Left hindlimb (tissue), 1 donor: ENCODE results near the gene FOXA3.

Experiments used
- DNase-seq: peaks from one replicate; pipeline ENCODE4 v3.0.0-alpha.2; 2018

Gene FOXA3

GRCh38 chr19:45863840-45864628, at the start of gene FOXA3:
FOXA3 (plus strand) TSS chr19:45864326; CDS start chr19:45864457, 131 bp downstream.
- no peak for DNase-seq

- peak; percentile 36 for DNase-seq
These were observed 49.2 kb upstream of the FOXA3 start, which contains the start of gene RSPH6A for GRCh38 chr19:45814851-45815480. RSPH6A (minus strand) TSS chr19:45815308; CDS start chr19:45815176, 132 bp downstream.

DNA sequence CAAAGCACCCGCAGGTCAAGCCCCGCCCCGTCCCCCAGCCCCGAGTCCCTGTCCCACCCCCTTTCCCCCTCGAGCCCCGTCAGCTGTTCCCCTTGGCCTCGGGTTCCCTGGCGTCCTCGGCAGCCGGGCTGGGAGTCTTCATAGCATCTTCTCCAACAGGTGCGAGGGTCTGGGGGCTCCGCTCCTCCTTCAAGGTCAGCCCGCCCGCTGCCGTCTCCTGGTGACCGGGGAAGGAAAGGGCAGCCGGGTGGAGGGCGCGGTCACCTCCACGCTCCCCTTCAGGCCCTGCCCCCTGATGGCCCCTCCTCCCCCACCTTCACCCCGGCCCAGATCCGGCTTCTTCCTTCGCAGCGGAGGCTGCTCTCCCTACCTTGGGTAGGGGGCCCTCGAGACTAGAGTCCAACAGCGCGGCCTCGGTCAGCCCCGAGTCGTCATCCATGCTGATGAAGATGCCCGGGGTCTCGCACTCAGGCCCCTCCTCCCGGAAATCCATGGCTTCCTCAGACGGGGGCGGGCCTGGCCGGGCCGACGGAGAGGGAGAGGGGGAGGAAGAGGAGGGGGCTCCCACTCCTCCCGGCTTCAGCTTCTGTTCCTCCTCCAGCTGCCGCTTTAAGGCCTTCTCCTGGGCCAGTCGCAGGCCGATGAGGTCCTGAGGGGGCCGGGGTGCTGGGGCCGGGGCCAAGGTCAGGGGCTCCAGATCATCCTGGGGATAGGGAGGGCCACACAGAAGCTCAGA, 48.5 kb upstream of the FOXA3 start:
- peak; percentile 79 for DNase-seq

DNA sequence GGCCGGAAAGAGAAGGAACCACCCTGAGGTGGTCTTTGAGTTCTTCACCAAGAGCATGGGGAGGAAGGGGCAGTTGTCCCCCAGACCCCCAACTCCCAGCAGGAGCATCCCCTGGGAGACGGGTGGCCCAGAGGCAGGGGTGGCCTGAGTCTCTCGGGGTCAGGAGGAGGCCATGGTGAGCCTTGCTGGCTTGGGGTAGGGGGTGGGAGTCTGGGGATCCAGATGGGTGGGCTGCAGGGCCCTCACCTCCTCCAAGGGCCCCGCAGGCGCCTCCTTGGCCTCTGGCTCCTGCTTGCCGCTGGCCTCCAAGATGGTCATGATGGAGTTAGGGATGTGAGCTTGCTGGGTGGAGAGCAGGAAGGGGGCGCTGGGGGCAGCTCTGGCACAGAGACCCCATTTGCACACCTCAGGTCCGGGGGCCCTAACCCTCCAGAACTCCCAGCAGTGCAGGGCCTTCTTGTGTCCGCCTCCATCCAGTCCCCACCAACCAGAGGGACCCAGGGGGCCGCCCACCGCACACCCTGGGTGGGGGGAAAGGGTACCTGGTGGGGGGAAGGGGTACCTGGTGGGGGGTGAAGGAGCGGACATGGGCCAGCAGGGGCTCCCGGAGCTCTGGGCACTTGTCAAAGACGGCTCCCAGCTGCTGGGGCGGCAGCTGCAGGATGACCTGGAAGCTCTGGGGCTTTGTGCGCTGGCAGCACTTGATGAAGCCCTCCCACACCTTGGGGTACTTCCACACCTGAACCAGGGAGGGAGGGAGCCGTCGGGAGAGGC, 47.7 kb upstream of the FOXA3 start:
- DNase-seq: peak; percentile 45

- peak; percentile 92 for DNase-seq
These were observed 47.0 kb upstream of the FOXA3 start for GRCh38 chr19:45817010-45817724.

DNA sequence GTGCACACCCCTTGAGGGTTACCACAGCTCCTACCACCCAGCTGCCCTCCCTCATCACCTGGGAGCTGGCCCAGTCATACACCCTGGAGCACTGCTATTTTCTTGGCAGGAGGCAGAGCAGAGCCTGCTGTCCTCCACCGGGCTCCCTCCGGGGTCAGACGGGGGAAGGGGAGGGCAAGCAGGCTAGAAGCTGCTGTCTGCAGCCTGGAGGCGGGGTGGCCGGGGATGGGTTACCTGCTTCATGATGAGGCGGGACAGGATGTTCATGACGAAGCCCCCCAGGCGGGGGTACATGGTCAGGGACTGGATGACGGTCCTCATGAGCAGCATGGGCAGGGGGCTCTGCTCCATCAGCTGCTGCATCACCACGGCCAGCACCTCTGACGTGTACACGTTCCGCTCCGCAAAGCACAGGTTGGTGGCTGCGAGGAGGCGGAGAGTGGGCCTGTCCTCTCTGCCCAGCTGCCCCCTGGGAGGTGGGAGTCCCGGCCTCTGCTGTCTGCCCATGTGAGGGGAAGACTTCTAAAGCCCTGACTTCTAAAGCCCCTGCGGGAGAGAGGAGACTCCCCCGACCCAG, 46.3 kb upstream of the FOXA3 start:
- peak; percentile 41 for DNase-seq

- no peak for DNase-seq
These were observed 44.4 kb upstream of the FOXA3 start for GRCh38 chr19:45819769-45820168.

GRCh38 chr19:45820413-45821102, 43.6 kb upstream of the FOXA3 start:
- DNase-seq: no peak

GRCh38 chr19:45821103-45821521, 43.0 kb upstream of the FOXA3 start:
- DNase-seq: no peak

- no peak for DNase-seq
These were observed 42.6 kb upstream of the FOXA3 start for GRCh38 chr19:45821570-45821969.

- DNase-seq: no peak
These were observed 41.4 kb upstream of the FOXA3 start for GRCh38 chr19:45822716-45823115.

DNA sequence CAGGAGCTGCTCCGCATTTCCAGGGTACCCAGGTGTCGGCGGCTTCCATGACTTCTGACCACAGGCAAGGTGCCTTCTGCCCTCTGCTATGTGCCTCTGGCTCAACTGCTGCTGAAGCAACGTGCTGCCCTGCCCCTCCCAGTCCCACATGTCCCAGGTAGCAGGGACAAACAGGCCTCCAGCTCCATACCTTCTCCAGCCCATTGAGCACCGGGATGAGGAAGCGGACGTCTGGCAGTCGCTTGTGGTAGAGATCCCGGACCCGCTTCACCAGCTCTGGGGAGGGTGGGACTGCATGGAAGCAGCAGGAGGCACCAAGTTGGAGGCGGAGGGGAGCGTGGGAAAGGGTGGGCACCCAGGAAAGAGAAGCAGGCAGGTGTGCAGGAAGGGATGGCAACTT, 40.9 kb upstream of the FOXA3 start:
- no peak for DNase-seq

DNA sequence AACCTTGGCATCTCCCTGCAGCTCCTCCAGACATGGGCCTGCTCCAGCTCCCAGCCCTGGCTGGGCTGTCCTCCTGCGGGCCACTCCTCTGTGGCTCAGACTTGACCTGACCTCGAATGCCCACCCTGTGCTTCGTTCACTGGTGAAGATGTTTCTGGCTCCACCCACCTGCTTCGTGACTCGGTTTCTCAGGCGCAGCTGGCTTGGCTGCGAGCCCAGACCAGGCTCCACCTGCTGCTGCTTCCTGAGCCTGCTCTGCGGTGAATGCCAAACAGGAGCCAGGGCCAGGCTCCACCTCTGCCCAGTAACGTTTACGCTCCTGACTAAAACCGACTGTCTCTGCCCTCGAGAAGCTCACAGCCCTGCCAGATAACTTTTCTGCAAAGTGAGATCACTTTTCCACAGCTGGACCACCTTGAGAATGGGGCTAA, 40.1 kb upstream of the FOXA3 start:
- DNase-seq: no peak

DNA sequence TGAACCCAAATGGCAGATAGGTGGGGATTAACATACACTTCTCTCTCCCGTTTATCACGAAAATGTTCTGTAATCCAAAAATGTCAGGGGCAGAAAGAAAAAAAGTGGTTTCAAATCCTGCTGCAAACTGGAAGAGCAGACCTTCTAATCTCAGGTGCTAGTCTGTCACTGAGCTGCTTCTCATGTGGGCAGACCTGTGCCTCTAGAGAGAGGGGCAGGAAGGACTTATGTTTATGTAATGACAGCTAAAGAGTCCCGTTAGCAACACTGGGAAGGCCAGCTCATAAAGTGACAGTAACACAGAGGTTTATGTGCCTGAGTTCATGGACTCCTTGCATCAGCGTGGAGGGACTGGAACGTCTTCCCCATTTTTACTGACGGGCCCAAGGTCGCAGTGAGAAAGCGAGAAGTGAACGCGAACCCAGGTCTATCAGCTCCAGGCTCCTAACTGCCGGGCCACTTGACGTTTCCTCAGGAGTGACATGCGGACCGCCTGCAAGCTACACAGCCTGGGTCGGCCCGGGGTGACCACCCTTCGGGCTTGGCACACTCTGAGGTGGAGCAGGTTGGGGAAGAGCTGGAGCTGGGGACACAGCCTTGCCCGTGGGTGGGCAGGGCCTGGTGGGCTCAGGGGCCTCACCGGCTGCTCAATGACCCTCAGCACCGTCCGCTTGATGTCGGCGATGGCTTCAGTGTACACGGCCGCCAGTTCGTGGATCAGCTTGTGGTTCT, 39.4 kb upstream of the FOXA3 start:
- DNase-seq: no peak

DNA sequence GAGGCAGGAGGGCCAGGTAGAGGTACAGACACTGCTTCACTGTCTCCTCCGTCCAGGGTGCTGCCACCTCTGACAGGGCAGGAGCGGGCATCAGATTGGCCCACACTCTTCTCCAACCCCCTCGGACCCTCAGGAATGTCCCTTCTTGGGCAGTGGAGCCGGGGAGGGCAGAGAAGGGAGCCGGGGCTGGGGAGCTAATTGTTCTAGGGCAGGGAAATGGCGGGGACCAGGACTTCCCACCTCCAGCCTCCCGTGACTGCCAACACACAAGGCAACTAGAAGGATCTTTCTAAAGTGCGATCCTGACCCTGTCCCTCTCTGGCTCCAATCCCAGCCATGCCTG, 38.9 kb upstream of the FOXA3 start:
- no peak for DNase-seq

DNA sequence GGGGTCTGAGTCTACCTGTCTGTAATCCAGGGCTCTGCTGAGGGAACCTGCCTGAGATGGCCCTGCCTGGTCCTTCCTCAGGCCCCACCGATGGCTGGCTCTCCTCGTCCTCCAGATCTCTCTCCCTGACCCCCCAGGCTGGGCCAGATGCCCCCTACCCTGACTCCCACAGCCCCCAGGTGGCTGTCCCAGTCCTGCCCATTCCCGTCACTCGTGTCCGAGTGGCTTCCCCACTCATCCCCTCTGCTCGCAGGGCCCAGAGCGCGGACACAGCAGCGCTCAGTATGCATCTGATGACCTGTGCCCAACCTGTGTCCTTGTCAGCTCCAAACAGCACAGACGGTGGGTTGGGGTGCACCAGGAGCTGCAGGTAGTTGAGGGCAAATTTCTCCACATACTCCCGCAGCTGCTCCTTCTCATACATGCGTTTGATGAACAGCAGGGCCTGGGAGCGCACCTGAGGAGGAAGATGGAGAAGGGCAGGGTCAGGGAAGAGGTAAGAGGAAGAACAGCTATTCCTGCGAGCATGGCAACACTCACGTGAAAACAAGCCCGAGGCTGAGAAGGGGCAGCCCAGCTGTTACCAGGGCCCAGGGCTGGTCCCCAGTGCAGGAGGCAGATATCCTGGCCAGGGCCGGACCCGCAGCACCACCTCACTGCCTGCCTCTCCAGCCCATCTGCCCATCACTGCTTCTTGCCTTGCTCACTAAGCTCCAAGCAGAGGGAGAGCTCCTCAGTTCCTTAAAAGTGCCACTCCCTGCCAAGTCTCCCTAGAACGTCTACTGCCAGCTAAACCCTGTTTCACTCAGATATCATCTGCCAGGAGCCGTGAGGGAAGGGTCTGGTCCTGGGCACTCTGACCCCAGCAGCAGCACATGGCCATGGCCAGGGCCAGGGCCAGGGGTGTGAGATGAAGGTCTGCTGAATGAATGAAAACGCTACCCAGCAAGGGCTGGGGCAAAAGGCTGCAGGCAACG, 37.9 kb upstream of the FOXA3 start:
- no peak for DNase-seq

DNA sequence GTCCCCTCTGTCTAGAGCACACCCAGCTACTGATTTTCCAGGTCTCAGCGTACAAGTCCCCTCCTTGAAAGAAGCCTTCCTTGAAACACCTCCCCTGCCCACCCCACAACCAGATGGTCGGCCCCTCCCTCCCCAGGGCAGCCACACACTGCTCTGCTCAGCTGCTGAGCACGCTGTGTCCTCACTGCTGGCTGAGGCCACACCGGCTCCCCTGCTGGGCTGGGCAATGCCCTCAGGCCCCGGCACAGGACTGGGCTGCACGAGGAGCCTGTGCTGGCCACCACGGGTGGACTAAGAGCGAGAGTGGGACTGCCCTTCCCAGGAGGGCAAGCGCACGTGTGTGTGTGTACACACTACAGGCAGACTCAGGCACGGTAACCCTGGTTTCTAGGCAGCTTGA, 37.2 kb upstream of the FOXA3 start:
- no peak for DNase-seq

DNA sequence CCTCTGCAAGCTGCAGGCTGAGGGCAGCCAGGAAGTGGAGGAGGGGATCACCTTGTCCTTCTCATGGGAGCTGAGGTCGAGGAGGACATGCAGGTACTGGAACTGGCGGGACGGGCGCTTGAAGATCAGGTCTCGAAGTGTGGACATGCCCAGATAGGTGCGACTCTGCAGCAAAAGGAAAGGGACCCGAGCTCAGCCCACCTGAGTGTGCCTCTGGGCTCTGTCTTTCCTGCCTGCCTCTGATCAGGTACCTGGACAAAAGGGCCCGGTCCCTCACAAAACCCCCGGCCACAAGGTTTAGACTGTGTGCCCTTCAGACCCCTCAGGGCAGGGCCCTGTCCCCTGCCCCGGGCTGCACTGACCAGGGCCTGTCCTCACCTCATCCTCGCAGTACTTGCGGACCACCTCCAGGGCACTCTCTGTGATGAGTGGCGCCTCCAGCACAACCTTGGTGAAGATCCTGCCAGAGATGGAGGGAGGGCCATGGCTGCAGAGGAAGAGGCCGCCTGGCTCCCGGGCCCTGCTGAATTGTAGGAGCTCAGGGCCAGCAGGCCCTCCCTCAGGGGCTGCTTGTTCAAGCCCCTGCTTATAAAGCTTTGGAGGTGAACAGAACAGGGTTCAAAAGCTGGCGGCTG, 36.5 kb upstream of the FOXA3 start:
- DNase-seq: no peak

GRCh38 chr19:45828523-45828922, 35.6 kb upstream of the FOXA3 start:
- no peak for DNase-seq
